ENCODE measurements around the gene ODAD2.
"Not testable (repeated sequence)": the region's sequence is repeated elsewhere in the genome, so short reads cannot be mapped to it uniquely, and the experiment has no call there.

Gene ODAD2

DNA sequence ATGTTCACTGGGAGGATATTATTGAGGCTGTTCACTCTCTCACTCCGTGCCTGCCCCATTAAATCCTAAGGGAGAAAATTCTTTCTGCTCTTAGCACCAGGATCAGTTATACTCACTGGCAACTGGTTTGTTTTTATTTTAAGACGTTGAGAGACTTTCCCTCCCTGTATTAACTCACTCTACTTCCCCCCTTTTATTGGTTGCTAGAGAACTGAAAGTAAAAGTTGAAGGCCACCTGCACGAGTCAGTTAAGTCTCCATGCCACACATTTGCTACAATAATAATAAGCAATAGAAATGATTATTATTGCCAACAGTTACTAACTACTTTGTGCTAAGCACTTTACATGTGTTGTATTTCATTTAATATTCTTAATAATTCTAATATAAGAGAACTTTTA, 40.5 kb downstream of the ODAD2 start:
- not testable (repeated sequence) for DNase-seq

DNA sequence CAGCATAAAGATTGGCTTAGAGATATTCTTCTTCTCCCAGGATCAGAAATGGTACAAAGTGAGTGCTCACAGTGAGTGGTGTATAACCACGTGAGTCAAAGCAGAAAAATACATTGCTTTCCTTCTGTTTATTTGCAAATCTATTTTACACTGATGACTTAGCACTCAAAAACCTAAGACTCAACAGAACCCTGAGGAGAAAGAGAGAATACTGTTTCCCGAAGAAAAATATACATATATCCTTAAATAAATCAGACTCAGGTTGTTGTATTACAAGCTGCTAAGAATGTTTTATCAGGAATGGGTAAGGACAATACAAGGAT, 48.7 kb downstream of the ODAD2 start:
- no peak for DNase-seq

GRCh38 chr10:27949528-27950241, 49.2 kb downstream of the ODAD2 start:
- DNase-seq: no peak

DNA sequence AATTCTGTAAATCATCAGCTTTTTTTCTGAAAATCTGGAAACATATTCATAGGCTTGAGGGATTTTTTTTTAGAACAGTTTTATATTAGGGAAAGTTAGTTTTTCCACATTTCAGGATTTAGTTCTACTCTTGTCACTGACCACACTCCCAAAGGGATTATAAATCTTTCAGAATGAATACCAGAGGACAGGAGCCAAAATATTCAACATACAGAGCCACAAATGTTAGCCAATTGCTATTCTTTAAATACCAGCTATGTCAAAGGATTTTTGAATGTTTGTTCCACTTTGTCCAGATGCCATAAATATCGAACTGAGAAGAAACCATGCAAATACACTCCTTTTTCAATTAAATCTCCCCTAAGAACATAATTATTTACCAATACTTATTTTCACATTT, 50.7 kb downstream of the ODAD2 start:
- DNase-seq: no peak

DNA sequence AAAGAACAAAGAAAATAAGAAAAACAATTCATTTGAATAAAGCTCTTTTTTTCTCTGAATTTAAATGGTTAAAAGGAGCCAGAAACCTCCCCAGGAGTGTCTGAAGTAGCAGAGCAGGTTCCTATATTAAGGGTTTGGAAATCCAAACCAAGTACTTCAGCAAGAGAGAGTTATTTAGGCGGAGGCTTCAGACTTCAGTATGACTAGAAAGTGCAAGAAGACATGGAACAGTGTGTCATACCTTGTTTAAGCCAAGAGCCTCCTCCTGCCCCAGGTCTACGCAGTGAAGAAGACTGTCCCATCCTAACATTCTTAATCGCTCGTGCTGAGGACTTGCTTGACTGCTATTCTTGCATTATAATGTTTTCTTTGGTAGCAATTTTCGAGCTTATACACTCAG, 51.3 kb downstream of the ODAD2 start:
- no peak for DNase-seq

DNA sequence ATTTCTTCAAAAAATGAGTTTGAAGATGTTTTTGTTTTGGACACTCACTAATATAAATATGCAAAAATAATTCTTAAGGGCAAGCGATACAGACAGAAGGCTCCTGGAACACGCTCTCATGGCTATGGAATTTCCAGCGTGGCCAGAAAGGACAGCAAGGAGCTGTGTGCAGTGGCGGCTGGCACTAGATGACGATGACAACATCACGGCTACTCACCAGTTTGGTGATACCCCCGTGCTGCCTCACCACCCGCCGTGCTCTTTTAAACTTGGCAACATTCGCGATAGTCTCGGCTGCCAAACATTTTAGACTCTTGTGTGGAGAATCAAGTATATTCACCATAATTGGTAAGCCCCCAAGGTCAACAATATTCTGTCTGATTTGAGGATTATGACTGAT, 54.9 kb downstream of the ODAD2 start:
- DNase-seq: no peak

GRCh38 chr10:27914888-27915287, 84.0 kb downstream of the ODAD2 start:
- no peak for DNase-seq

- DNase-seq: no peak
These were observed 86.6 kb downstream of the ODAD2 start for GRCh38 chr10:27912231-27912630.

GRCh38 chr10:27911539-27911938, 87.3 kb downstream of the ODAD2 start:
- no peak for DNase-seq

DNA sequence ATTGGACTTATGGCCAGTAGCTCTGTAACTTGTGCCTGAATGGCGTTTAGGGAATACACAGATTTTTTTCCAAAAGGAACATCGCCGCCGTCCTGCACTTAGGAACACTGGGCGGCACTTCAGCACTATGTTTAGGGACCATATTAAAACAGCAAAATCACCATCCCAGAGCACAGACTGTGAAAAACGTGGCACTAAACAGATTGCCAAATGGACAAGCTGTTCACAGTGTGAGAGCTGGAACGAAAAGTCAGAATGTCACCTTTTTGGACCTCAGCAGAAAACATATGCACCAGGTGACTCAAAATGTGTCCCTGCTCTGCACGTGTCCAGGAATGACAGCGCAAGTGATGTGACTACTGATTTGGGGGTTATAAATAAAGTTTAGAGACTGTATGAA, 87.9 kb downstream of the ODAD2 start:
- DNase-seq: no peak

DNA sequence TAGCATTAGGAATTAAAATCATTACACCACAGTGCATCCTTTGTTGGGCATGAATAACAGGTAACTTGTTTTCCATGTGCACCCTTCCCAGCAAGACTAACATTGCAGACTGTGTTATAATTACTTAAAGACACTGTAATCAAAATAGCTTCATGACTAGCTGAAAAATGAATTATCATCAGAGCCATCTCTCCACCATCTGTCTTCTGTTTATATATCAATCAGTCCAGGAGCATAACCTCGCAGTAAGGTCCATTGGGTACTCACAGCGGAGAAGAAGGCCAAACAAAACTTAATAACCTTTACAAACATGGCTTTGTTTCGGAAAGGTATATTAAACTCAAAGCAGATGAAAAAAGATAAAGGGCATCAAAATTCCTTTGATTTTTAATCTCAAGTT, 90.6 kb downstream of the ODAD2 start:
- DNase-seq: no peak

DNA sequence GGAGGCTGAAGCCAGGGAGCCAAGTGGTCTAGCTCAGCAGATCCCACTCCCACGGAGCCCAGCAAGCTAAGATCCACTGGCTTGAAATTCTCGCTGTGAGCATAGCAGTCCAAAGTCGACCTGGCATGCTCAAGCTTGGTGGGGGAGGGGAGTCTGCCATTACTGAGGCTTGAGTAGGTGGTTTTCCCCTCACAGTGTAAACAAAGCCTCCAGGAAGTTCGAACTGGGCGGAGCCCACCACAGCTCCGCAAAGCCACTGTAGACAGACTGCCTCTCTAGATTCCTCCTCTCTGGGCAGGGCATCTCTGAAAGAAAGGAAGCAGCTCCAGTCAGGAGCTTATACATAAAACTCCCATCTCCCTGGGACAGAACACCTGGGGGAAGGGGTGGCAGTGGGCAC, 99.4 kb downstream of the ODAD2 start:
- peak; percentile 8 for DNase-seq

DNA sequence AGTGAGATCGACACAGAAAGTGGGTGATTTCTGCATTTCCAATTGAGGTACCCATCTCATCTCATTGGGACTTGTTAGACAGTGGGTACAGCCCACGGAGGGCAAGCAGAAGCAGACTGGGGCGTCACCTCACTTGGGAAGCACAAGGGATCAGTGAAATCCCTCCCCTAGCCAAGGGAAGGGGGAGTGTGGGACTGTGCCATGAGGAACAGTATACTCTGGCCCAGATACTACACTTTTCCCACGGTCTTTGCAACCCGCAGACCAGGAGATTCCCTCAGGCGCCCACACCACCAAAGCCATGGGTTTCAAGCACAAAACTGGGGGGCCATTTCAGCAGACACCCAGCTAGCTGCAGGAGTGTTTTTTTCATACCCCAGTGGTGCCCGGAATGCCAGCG, 99.8 kb downstream of the ODAD2 start:
- DNase-seq: no peak

- no peak for DNase-seq
These were observed 105.4 kb downstream of the ODAD2 start for GRCh38 chr10:27893358-27893954.

- no peak for DNase-seq
These were observed 107.9 kb downstream of the ODAD2 start for GRCh38 chr10:27890971-27891370.

- DNase-seq: no peak
These were observed 109.4 kb downstream of the ODAD2 start for GRCh38 chr10:27889518-27889917.

DNA sequence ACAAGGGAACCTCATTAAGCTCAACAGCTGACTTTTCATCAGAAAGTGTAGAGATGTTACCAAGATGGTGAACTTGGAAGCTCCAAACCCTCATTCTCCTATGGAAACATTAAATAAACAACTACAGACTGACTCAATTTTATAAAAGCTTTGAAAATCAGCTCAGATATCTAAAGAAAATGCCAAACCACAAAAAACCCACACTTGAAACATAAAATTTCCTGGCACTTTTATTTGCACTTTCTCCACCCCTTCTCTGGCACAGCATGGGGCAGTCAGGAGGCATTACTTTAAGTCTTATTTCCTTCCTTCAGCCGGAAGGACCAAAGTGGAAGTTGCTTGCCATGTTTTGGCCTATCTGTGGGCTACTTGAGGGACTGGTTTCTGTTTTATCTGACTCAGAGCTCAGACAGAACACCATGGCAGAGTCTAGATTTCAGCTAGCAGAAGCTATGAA, 114.7 kb downstream of the ODAD2 start:
- no peak for DNase-seq

GRCh38 chr10:27878281-27878680, 120.6 kb downstream of the ODAD2 start:
- no peak for DNase-seq

DNA sequence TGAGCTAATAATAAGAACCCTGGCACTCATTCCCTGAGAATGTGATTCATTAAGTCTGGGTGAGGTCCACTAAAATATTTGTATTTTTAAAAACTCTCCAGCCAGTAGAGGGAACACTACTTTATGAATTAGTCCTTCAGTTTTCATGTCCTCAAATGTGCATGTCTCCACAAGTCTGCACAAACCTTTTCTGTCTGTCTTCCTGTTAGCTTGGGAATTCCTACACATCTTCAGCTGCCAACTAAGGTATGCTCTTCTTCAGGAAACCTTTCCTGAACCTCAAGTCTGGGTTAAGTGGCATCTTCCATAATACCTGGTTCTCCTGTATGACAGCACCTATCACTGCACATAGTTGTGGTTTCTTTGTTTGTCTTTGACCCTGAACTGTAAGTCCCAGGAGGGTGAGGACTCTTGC, 133.7 kb downstream of the ODAD2 start:
- DNase-seq: no peak

GRCh38 chr10:27861781-27862180, 137.1 kb downstream of the ODAD2 start:
- DNase-seq: no peak

DNA sequence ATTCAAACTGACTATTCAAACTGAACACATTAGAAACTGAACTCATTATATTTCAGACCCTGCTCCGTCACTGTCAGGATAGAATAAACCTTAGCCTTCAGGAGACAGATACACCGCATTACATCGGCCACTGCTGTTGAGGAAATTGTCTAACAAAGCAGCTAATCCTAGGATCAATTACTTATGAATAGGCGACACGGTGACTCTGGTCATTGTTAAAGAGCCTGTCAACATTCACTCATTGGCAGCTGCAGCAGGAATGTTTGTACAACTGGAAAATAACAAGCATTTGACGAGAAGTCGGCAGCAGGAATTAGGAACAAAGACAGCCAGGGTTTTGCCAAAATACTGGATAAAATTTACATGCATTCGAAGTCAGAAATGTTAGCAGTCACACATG, 141.3 kb downstream of the ODAD2 start:
- DNase-seq: peak; percentile 41

DNA sequence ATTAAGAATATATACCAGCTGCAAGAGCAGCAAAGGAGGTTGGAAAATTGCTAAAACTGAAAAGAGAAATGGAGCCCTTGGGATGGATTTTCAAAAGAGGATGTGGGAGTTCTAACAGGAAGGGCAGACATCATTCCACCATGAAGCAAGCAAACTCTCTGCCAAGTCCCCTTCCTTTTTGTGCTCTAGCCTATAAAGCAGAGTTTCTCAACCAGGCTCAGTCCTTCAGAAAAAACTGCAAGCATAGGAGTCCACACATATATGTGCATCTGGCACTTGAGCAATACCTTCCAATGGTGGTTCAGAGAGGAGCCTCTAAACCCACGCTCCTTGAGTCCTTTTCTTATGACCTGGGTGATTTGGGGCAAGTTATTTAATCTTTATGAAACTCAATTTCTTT, 154.7 kb downstream of the ODAD2 start:
- no peak for DNase-seq

DNA sequence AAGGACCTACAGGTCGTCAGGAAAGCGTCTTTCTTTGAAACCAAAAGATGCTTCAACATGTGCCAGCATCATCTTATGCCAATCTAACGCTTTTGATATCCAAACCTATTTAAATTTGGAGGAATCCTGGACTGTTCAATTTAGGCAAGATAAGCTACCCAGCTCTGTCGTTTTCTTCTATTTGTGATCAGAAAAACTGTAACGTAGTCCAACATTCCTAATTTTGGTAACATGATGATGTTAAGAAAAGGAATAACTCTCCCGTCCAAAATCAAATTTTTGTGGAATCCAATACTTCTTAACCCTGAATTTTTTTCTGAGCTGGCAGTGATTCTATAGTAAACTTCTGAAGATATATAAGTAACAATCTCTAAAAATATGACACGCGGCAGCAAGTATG, 160.0 kb downstream of the ODAD2 start:
- DNase-seq: no peak

DNA sequence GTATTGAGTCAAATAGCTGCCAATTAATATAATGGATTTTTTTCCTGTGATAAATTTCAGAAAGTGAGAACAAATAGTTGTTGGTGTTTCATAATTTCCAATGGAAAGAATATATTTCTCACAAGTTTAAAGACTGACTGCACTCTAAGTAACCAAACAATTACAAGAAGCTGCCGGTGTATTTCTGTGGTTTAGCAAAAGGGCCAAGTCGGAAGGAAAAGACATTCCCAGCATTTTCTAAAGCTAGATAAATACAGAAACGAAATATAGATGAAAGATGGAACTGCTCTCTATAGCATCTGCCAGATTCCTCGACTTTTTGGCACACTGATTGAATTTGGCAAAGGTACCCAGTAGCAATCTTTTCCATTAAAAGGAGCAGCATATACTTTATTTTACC, 160.5 kb downstream of the ODAD2 start:
- DNase-seq: no peak

- DNase-seq: no peak
These were observed 164.4 kb downstream of the ODAD2 start for GRCh38 chr10:27834476-27834875.
